Peyer's patch (tissue), 4 donors: ENCODE data around the gene GSTO2. TPM values are rescaled to one million over a fixed set of nuclear protein-coding genes. Genes with fewer than 3 reads are reported as not detected.

Experiments
- DNase-seq, 3 donors: peaks; one replicate each; pipeline ENCODE4 v3.0.0-alpha.2; 2017 to 2019
- H3K27ac ChIP-seq, 4 donors: fragments of 200-600 bp; sonication (generic); one replicate each; pipeline ENCODE4 v1.5.1; 2016 to 2019
- H3K27me3 ChIP-seq, 2 donors: fragments of 200-600 bp; sonication (generic); one replicate each; pipeline ENCODE4 v1.5.1; 2019
- H3K36me3 ChIP-seq, 3 donors: fragments of 200-600 bp; sonication (generic); one replicate each; pipeline ENCODE4 v1.5.1; 2016 to 2019
- H3K4me1 ChIP-seq, 4 donors: fragments of 200-600 bp; sonication (generic); one replicate each; pipeline ENCODE4 v1.5.1; 2016 to 2019
- H3K4me3 ChIP-seq, 4 donors: fragments of 200-600 bp; sonication (generic); 1 replicate in 3 of 4; 2 replicates in 1 of 4; pipeline ENCODE4 v1.5.1; 2016 to 2019; ENCODE audit warnings: mild to moderate bottlenecking in 1 of 4
- H3K9me3 ChIP-seq, 4 donors: fragments of 200-600 bp; sonication (generic); one replicate each; pipeline ENCODE4 v1.5.1; 2016 to 2019; ENCODE audit warnings: mild to moderate bottlenecking in 1 of 4
- CTCF ChIP-seq, 6 experiments: fragments of 450-650 bp in 4 of 6; fragments of 200-600 bp in 2 of 6; sonication (generic) in 1 of 6; IDR thresholded peaks; one replicate each; pipeline ENCODE4 v1.5.1; 2017 to 2019; ENCODE audit warnings: antibody characterized with exemption in 6 of 6, mild to moderate bottlenecking in 3 of 6, moderate library complexity in 1 of 6
- POLR2A ChIP-seq, 2 donors: fragments of 450-650 bp; IDR thresholded peaks; one replicate each; pipeline ENCODE4 v1.5.1; 2017; ENCODE audit warnings: antibody characterized with exemption in 2 of 2, mild to moderate bottlenecking in 2 of 2, moderate library complexity in 2 of 2
- total RNA-seq, 4 donors: library from RNA; depleted of rRNA; stranded (reverse); fragments of >200 nt; gene quantifications; one replicate each; pipeline ENCODE4 v1.1.0, GENCODE V29; 2016

GSTO2 gene
- total RNA-seq, 4 donors from 2014 or later = 9.1 to 15.5 (median 13.7) TPM

GRCh38 chr10:104255311-104255981 lies 13.5 kb upstream of the GSTO2 start:
- Histone ChIP-seq H3K4me1 (peaks cover 0 to 50% (median 16%) of the 10 kb centered on the region in 4 donors), H3K9me3 (no peaks in the 10 kb centered on the region), H3K27ac (peak overlapping the region; percentile 94 to 96 (median 94)), H3K4me3 (peak overlapping the region; percentile 71 to 97 (median 81)), H3K27me3 (no peaks in the 10 kb centered on the region), H3K36me3 (peaks cover 0 to 26% (median 0%) of the 10 kb centered on the region in 3 donors)
- TF ChIP-seq POLR2A (IDR thresholded peaks at IDR 0.05) = peak; percentile 32 to 45
- TF ChIP-seq CTCF (IDR thresholded peaks at IDR 0.05) = no peak
- peak in 1 of 3 donors; percentile 56 for DNase-seq

- DNase-seq = no peak
- peak overlapping the region in 3 of 4 donors; percentile 71 to 81 (median 81) for H3K4me3 ChIP-seq
- TF ChIP-seq POLR2A (IDR thresholded peaks at IDR 0.05) (no peak), CTCF (IDR thresholded peaks at IDR 0.05) (no peak)
- no peaks in the 10 kb centered on the region for H3K9me3 ChIP-seq
- H3K27me3 ChIP-seq = no peaks in the 10 kb centered on the region
- peaks cover 0 to 56% (median 16%) of the 10 kb centered on the region in 4 donors for H3K4me1 ChIP-seq
- peaks cover 0 to 34% (median 0%) of the 10 kb centered on the region in 3 donors for H3K36me3 ChIP-seq
- H3K27ac ChIP-seq = peak overlapping the region; percentile 94 to 96 (median 94)
Measured at GRCh38 chr10:104256335-104256961, 12.5 kb upstream of the GSTO2 start.

- Histone ChIP-seq H3K4me1 (peaks cover 0 to 53% (median 16%) of the 10 kb centered on the region in 4 donors), H3K27ac (peak overlapping the region in 1 of 4 donors; percentile 94), H3K36me3 (peaks cover 0 to 42% (median 0%) of the 10 kb centered on the region in 3 donors), H3K27me3 (no peaks in the 10 kb centered on the region), H3K4me3 (peak overlapping the region in 1 of 4 donors; percentile 71), H3K9me3 (no peaks in the 10 kb centered on the region)
- no peak for DNase-seq
- no peak for TF ChIP-seq CTCF (IDR thresholded peaks at IDR 0.05)
- no peak for TF ChIP-seq POLR2A (IDR thresholded peaks at IDR 0.05)
Measured at GRCh38 chr10:104257235-104257634, 11.7 kb upstream of the GSTO2 start.

- TF ChIP-seq POLR2A (IDR thresholded peaks at IDR 0.05) (no peak), CTCF (IDR thresholded peaks at IDR 0.05) (no peak)
- H3K36me3 ChIP-seq = peaks cover 0 to 52% (median 0%) of the 10 kb centered on the region in 3 donors
- H3K4me3 ChIP-seq = no peak overlapping the region
- peaks cover 0 to 53% (median 15%) of the 10 kb centered on the region in 4 donors for H3K4me1 ChIP-seq
- no peak overlapping the region for H3K27ac ChIP-seq
- no peaks in the 10 kb centered on the region for H3K27me3 ChIP-seq
- no peaks in the 10 kb centered on the region for H3K9me3 ChIP-seq
- no peak for DNase-seq
Measured at GRCh38 chr10:104258209-104258608, 10.8 kb upstream of the GSTO2 start.

- DNase-seq = no peak
- H3K27ac ChIP-seq = peak overlapping the region in 3 of 4 donors; percentile 25 to 54 (median 41)
- peaks cover 0 to 60% (median 0%) of the 10 kb centered on the region in 3 donors for H3K36me3 ChIP-seq
- no peak for TF ChIP-seq CTCF (IDR thresholded peaks at IDR 0.05)
- H3K27me3 ChIP-seq = no peaks in the 10 kb centered on the region
- H3K9me3 ChIP-seq = no peaks in the 10 kb centered on the region
- H3K4me3 ChIP-seq = no peak overlapping the region
- H3K4me1 ChIP-seq = peaks cover 0 to 44% (median 7%) of the 10 kb centered on the region in 4 donors
Measured at GRCh38 chr10:104259456-104259855, 9.5 kb upstream of the GSTO2 start.
